Hepatocyte (in vitro differentiated cells): ENCODE data around the gene OR6N2. TPM values are rescaled to one million over a fixed set of nuclear protein-coding genes. Genes with fewer than 3 reads are reported as not detected.

ENCODE experiments used
- DNase-seq: peaks from one replicate; pipeline ENCODE4 v3.0.0-alpha.2; 2016; ENCODE audit warnings: low spot score
- H2AFZ ChIP-seq: fragments of 200-600 bp; sonication (generic); 2 replicates; pipeline ENCODE4 v1.6.0; 2016; ENCODE audit warnings: antibody characterized with exemption, mild to moderate bottlenecking
- H3K27ac ChIP-seq: fragments of 200-600 bp; sonication (generic); 2 replicates; pipeline ENCODE4 v1.5.1; 2016; ENCODE audit warnings: mild to moderate bottlenecking
- H3K27me3 ChIP-seq: fragments of 200-600 bp; sonication (generic); 2 replicates; pipeline ENCODE4 v1.6.1; 2016
- H3K36me3 ChIP-seq: fragments of 200-600 bp; sonication (generic); replicated peaks from 2 replicates; pipeline ENCODE4 v1.5.1; 2016; ENCODE audit warnings: low read depth; ENCODE audit not compliant: insufficient read depth
- H3K4me1 ChIP-seq: fragments of 200-600 bp; sonication (generic); 2 replicates; pipeline ENCODE4 v1.5.1; 2016; ENCODE audit warnings: mild to moderate bottlenecking, moderate library complexity; ENCODE audit not compliant: insufficient read depth
- H3K4me2 ChIP-seq: fragments of 200-600 bp; sonication (generic); 2 replicates; pipeline ENCODE4 v1.6.0; 2016
- H3K4me3 ChIP-seq: fragments of 200-600 bp; sonication (generic); 2 replicates; pipeline ENCODE4 v1.5.1; 2016; ENCODE audit warnings: mild to moderate bottlenecking
- H3K79me2 ChIP-seq: fragments of 200-600 bp; sonication (generic); 2 replicates; pipeline ENCODE4 v1.6.0; 2017; ENCODE audit warnings: mild to moderate bottlenecking
- H3K9me2 ChIP-seq: fragments of 200-600 bp; sonication (generic); replicated peaks from 2 replicates; pipeline ENCODE4 v1.6.0; 2017; ENCODE audit warnings: mild to moderate bottlenecking; ENCODE audit not compliant: insufficient read depth
- H3K9me3 ChIP-seq: fragments of 200-600 bp; sonication (generic); 2 replicates; pipeline ENCODE4 v1.5.1; 2016; ENCODE audit warnings: low read depth, mild to moderate bottlenecking
- H4K20me1 ChIP-seq: fragments of 200-600 bp; sonication (generic); 2 replicates; pipeline ENCODE4 v1.6.0; 2016; ENCODE audit warnings: mild to moderate bottlenecking; ENCODE audit not compliant: insufficient read depth, poor library complexity, severe bottlenecking
- EZH2 ChIP-seq: fragments of 200-600 bp; sonication (generic); IDR thresholded peaks from 2 replicates; pipeline ENCODE4 v1.6.1; 2016; ENCODE audit warnings: antibody characterized with exemption, mild to moderate bottlenecking, borderline replicate concordance
- EZH2phosphoT487 ChIP-seq: fragments of 200-600 bp; sonication (generic); IDR thresholded peaks from one replicate; pipeline ENCODE4 v1.6.1; 2018; ENCODE audit warnings: antibody characterized with exemption, mild to moderate bottlenecking, low read depth, moderate library complexity; ENCODE audit not compliant: unreplicated experiment, severe bottlenecking
- WGBS: methylation state at CpG from one replicate; pipeline ENCODE4 v1.1.6; 2016; ENCODE audit warnings: low lambda C conversion rate; ENCODE audit errors: missing lambda C conversion rate; 5-methylcytosine and 5-hydroxymethylcytosine counted together
- polyA plus RNA-seq: library from polyadenylated mRNA; unstranded; fragments of >200 nt; fragmentation: Nextera tagmentation; extraction: Ambion mirVana; gene quantifications from 2 replicates; pipeline ENCODE4 v1.2.1, GENCODE V29; 2016
- total RNA-seq: library from RNA; depleted of rRNA; stranded (reverse); fragments of >200 nt; gene quantifications from 2 replicates; pipeline ENCODE4 v1.2.3, GENCODE V29; 2014
- TF ChIP-seq, protein P1 (sequence below): fragments of 200-600 bp; sonication (generic); IDR thresholded peaks from 2 replicates; pipeline ENCODE4 v1.5.1; 2016; ENCODE audit warnings: antibody characterized with exemption, mild to moderate bottlenecking; ENCODE audit not compliant: poor library complexity

OR6N2 gene
- total and polyA plus RNA-seq, 2 experiments from 2014 or later, result not detected

DNA sequence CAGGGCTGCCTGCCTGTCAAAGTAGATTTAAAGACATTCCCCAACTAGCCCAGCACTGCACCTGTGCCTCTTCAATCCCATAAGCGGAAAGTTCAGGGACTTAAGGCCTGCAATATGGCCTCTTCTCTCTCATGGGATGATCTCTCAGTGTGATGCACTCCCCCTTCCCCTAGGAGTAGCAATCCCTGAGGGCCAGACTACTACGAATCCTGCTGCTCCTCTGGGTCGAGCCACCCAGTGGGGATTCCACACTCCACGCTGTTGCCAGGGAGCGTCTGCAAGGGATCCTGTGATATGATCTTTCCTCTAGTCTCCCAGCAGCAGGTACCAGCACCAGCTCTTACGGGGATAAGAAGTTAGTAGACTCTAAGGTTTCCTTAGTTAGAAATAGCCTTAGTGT, 13.2 kb upstream of the OR6N2 start:
- Histone ChIP-seq H3K9me3 (no peaks in the 10 kb centered on the region), H3K4me1 (no peaks in the 10 kb centered on the region), H3K4me2 (no peak overlapping the region), H3K9me2 (no peaks in the 10 kb centered on the region), H3K27me3 (no peaks in the 10 kb centered on the region), H4K20me1 (no peaks in the 10 kb centered on the region), H3K79me2 (no peaks in the 10 kb centered on the region), H2AFZ (no peak overlapping the region), H3K4me3 (no peak overlapping the region), H3K27ac (no peak overlapping the region), H3K36me3 (no peaks in the 10 kb centered on the region)
- TF ChIP-seq EZH2phosphoT487 (no peak), EZH2 (no peak)
- TF ChIP-seq, protein P1, sequence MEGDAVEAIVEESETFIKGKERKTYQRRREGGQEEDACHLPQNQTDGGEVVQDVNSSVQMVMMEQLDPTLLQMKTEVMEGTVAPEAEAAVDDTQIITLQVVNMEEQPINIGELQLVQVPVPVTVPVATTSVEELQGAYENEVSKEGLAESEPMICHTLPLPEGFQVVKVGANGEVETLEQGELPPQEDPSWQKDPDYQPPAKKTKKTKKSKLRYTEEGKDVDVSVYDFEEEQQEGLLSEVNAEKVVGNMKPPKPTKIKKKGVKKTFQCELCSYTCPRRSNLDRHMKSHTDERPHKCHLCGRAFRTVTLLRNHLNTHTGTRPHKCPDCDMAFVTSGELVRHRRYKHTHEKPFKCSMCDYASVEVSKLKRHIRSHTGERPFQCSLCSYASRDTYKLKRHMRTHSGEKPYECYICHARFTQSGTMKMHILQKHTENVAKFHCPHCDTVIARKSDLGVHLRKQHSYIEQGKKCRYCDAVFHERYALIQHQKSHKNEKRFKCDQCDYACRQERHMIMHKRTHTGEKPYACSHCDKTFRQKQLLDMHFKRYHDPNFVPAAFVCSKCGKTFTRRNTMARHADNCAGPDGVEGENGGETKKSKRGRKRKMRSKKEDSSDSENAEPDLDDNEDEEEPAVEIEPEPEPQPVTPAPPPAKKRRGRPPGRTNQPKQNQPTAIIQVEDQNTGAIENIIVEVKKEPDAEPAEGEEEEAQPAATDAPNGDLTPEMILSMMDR, result no peak
- WGBS, result 64% methylated on average over 6 of the region's 6 CpGs
- no peak for DNase-seq

DNA sequence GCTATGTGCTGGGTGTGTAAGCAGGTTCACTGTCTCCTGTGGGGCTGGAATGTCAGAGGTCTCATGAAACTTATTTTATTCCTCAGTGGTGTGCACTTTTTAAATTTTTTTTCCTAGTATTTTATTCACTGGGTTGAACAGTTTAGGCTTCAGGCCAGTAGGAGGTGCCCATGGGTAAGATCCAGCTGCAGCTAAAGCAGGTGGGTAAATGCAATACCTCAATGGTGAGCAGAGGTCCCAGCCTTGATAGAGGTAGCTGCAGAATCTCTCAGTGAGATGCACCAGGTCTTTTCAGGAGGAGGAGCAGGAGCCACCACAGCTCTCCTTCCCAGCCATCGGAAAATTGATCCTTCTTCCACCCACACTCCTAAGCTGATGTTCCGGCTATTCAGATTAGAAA, 12.6 kb upstream of the OR6N2 start:
- no peaks in the 10 kb centered on the region for H3K9me2 ChIP-seq
- H3K36me3 ChIP-seq, result no peaks in the 10 kb centered on the region

DNA sequence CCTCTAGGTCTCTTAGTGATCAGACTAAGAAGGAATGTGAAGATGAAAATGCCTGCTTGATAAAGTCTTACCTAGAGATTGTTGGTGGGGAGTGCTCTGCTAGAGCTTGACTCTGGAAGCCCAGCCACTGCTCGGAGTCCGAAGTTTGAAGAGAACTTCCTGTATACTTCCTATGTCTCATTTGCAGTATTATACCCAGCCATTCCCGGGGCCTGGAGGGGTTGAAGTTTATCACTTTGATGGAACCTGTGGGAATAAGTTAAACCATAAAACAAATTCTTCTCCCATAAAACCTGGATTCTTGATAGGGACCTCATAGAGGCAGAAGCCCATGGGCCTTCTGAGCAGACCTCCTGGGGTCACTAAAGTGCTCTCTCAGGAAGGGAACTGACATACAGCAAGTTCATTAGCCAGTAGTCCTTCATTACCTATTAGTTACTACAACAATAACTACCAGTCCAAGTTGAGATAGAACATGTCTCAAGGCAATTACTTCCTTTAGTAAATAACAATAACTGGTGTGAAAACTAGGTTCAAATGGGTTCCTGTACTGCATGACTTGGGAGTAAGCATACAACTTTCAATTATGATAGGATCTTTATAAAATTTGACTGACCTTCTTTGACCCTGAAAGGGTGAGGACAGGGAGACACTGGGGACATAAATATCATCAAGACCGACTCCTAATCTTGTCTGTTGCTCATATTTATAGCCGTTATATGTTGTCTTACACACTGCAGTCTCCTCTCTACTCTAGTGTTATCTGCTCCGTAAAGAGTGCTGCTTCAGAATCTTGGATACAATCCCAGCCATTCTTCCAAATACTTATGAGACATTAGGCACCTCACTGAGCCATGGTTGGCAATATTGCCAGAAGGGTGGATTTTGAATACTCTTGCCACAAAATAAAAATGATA, 8.8 kb downstream of the OR6N2 start, which contains the start of gene OR6N1:
TSS of gene OR6N1 (minus strand) at position 246 of the 917 bp plus-strand sequence. CDS start 5,513 bp downstream, outside the sequence.
- H3K27ac ChIP-seq, result no peak within 1 kb of the TSS
- TF ChIP-seq, protein P1, result no peak
- TF ChIP-seq EZH2 (no peak), EZH2phosphoT487 (no peak)

More for the DNA sequence above, 12.6 kb upstream of the OR6N2 start:
- Histone ChIP-seq H3K4me2 (no peak overlapping the region), H3K27ac (no peak overlapping the region), H3K9me3 (no peaks in the 10 kb centered on the region), H4K20me1 (no peaks in the 10 kb centered on the region), H2AFZ (no peak overlapping the region), H3K4me3 (no peak overlapping the region), H3K4me1 (no peaks in the 10 kb centered on the region), H3K79me2 (no peaks in the 10 kb centered on the region), H3K27me3 (no peaks in the 10 kb centered on the region)
- WGBS, result 68% methylated on average over 2 of the region's 2 CpGs
- no peak for DNase-seq
- TF ChIP-seq EZH2phosphoT487 (no peak), EZH2 (no peak)
- TF ChIP-seq, protein P1, result no peak

More for the DNA sequence above, 8.8 kb downstream of the OR6N2 start, which contains the start of gene OR6N1:
- no peak within 1 kb of the TSS for H3K4me3 ChIP-seq
- no peaks in the 10 kb centered on the region for H3K27me3 ChIP-seq
- no peaks in the 10 kb centered on the region for H3K9me2 ChIP-seq
- no peak within 1 kb of the TSS for H2AFZ ChIP-seq
- H3K9me3 ChIP-seq, result no peaks in the 10 kb centered on the region
- H3K36me3 ChIP-seq, result no peaks in the 10 kb centered on the region
- no peaks in the 10 kb centered on the region for H3K4me1 ChIP-seq
- H4K20me1 ChIP-seq, result no peaks in the 10 kb centered on the region
- no peak within 1 kb of the TSS for H3K4me2 ChIP-seq
- 74% methylated on average over 6 of the region's 6 CpGs for WGBS
- DNase-seq, result no peak
- no peaks in the 10 kb centered on the region for H3K79me2 ChIP-seq
